GM21619 (cell line): ENCODE data around the gene KIRREL3.

Source experiments
- ATAC-seq: cut with Tn5 transposase; IDR thresholded peaks from one replicate; pipeline ENCODE4 v1.9.1; 2021; ENCODE audit not compliant: unreplicated experiment

Gene KIRREL3

DNA sequence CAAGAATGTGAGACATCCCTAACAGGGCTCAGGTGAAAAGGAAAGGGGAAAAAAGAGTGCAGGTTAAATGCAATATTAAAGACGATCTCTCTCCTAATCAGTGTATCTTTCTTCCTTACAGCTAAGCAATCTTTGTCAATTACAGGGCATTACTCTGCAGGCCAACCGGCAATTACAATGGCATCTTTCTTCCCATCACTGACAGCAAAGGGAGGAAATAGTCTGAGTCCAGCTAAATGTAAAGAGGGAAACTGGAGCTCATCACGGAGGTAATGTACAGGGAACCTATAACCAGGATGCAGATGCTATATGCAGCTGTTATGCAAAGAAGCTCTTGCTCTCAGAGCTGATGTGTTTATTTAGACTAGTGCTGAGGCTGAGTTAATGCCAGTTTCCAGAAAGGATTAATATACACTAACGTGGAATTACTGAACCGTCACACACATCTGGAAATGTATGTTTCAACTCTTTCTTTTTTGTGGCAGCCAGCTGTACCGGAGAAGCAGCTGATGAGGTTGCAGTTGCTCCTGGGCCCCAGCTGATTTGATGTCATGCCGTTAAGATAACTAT, 121.6 kb downstream of the KIRREL3 start:
- ATAC-seq = no peak

DNA sequence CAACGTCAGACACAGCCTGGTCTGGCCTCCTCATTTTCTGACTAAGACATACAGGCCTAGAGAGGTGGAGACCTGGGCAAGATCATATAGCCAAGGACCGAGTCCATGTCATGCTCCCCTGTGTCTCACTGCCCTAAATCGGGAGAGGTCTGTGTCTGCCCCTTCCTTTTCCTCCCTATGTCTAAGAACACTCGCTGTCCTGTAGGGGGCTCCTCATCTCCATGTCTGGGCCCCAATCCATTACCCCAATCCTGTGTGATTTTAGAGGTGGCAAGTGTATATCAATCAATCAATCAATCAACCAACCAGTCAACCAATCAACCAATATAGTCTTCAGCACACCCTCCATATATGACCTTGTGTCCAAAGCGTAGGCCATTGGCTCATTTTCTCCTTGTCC, 125.7 kb downstream of the KIRREL3 start:
- no peak for ATAC-seq

DNA sequence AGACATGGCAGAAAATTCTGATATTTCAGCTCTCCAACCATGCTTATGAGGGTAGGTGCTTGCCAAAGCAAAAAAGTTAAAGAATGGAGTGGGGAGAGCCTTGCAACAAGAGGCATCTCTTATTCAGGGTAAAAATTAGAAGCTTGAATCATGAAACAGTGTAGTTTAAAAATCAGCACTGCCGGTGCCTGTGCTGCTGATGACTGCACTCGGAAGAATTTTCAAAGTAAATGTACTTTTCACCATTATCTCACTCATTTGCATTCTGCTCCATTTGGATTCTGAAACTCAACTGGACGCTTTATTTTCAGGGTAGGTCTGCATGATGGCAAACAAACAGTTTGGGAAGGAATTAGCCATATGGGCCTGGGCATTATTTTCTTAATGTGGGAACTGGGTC, 126.3 kb downstream of the KIRREL3 start:
- no peak for ATAC-seq

DNA sequence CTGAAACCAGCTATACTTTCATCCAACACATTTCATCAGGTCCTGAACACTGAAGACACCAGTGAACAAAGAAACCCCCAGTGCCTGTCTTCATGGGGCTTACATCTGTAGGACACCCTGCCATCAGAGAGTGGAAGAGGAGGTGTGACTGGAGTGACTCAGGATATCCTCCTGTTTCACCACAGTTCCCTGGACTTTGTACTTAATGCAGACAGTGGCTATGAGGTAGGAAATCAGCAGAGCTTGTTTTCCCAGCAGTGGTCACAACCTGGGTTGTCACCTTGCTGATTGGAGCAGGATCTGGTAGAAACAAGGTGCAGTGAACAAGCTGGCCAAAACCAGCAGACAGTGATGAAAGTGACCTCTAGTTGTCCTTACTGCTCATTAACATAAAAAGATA, 128.8 kb downstream of the KIRREL3 start:
- ATAC-seq = no peak

DNA sequence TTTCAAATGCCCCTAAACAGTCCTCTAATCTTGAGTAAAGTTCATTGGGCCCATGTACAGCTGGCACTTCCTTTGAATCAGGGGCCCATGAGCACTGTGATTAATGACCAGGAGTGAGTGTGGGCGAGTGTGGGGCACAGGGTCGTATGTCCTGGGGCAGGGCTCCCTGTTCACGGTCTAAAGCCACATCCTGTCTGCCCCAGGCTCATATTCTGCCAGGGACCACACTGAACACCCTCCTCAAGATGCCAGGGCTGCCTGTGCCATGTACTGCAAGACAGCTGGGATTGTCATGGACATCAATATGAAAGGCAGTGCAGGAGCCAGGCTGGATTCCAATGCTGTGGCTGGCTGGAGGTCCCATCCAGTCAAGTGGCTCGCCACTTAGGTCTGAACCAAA, 130.5 kb downstream of the KIRREL3 start:
- ATAC-seq = no peak

DNA sequence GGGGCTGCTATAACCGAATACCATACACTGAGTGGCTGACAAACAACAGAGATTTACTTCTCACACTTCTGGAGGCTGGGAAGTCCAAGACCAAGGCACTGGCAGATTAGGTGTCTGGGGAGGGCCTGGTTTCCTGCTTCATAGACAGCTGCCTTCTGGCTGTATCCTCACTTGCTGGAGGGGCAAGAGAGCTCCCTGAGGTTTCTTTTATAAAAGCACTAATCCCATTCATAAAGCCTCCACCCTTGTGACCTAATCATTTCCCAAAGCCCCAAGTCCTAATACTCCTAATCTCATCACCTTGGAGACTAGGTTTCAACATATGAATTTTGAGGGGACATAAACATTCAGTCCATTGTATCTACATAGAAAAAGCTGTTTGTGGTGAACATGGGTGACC, 131.8 kb downstream of the KIRREL3 start:
- no peak for ATAC-seq

DNA sequence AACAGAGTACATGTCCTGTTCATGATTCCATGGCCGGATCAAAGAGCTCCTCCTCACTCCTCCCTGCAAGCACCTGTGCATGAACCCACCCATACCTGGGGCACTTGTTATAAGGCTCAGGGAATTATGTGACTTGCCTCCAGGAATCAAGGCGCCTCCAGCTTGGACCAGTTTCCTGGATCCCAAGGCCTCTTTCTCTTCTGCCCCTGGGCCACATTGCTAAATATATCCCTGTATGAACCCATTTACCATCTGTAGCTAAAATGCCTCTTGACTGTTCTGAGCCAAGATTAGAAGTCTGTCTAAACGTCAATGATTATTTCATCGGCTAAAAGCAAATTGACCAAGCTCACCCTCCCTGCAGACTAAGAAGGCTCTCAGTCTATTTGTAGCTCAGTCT, 135.6 kb downstream of the KIRREL3 start:
- ATAC-seq = no peak

DNA sequence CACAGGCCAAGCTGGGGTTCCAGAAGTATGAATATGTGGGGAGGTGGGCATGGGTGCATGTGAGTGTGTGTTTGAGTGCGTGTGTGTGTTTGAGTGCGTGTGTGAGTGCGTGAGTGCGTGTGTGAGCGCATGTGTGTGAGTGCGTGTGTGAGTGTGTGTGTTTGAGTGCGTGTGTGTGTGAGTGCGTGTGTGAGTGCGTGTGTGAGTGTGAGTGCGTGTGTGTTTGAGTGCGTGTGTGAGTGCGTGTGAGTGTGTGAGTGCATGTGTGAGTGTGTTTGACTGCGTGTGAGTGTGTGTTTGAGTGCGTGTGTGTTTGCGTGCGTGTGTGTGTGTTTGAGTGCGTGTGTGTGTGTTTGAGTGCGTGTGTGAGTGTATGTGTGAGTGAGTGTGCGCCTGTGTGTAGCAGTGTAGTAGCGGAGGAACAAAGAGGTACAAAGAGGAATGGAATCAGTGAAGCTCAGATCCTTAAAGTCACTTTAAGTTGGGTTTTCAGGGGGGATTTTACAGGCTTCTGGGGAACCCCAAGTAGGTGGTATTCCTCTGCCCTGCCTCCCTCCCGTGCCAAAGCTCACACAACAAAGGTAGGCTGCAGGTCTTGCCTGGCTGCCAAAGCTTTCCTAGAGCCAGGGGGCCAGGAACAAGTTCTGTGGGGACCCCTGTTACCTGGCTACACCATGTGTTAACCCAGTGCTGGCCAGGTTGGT, 137.1 kb downstream of the KIRREL3 start:
- no peak for ATAC-seq

DNA sequence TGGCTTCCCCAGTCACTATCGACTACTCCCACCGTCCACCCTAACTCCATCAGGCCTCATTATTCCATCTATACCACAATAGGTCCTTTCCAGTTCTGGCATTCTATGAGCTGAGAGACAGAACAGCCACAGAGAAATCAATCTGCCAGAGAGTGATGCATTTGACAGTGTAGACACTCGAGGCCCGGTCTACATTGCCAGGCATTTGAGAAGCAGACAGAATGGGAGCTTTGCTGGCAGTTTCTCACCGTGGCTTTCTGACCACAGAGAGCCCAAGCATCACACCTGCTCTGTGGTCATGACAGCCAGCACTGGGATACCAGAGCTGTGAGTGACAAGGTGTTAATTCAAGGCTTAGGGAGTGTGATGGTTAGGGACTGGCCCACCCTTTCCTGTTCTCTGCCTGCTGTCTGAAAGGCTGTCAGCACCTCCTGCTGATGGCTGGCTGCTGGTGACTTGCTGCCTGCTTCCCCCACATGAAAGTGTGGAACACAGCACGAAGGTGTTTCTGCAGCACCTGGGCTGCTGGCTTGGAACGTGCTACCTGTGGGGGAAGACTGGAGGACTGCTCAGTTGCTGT, 137.8 kb downstream of the KIRREL3 start:
- peak; percentile 77 for ATAC-seq

DNA sequence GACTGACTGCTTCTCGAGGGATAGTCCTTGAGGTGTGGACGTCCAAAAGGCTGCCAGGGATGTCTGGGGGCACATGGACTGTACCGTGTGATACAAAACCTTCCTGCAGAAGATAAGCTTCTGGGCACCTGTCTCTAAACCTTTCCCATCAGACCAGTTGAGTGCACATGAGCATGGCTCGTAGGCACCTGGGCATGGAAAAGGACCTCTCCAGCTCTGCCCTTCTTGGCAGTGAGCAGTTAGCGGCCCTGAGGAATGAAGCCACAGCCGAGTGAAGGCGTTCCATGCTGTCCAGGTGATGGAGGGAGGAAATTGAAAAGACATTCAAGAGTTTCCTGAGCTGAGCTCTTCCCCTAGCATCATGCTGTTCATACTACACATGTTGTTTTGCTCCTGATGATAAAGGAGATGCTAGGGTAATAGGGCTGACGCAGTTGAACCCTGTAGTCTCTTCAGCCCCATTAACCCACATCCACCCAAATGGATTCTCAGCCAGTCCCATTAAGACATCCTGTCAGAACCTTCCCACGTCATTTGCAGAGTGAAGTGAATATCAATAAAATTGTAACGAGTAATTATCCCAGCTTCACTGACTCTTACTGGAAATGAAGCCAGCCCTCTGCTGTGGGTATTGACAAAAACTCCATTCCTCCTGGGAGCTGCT, 138.6 kb downstream of the KIRREL3 start:
- no peak for ATAC-seq

DNA sequence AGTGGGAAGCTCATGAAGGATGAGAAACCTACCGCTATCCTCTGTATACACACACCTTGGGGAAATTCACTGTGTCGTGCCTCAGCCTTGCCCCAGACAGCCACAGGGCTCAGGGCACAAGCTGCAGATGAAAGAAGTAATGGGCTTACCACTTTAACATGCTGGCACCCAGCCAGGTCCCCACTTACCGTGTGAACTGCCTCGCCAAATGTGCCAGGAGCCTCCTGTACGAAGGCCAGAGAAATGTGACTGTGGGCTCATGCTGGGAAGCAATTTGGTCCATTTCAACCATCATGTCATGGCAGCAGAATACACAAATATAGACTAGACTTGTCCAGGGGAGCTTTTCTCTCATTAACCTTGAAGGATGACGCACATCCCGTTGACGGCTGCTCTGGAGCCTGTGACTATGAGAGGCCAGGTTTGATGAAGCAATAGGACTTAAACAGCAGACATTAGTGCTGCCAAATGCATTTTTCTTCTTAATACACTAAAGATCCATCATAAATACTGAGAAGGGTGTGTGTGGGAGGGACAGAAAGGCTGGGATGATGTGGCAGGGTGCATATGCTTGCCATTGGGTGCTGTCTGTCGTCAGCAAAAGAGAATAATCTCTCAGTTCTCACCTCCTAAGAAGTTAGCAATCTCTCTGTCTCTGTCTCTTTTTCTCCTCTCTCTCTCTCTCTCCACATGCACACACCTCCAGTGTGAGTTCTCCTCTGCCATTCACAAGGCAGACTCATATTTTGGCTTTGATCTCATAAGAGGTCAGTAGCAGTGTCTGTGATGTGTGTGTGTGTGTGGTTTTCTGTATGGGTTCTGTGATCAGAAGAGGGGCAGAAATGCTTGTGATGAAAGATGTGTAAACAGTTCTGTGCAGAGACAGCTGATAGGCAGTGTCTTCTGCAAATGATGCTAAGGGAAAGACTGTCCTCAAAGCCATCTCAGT, 142.4 kb downstream of the KIRREL3 start:
- ATAC-seq = no peak

DNA sequence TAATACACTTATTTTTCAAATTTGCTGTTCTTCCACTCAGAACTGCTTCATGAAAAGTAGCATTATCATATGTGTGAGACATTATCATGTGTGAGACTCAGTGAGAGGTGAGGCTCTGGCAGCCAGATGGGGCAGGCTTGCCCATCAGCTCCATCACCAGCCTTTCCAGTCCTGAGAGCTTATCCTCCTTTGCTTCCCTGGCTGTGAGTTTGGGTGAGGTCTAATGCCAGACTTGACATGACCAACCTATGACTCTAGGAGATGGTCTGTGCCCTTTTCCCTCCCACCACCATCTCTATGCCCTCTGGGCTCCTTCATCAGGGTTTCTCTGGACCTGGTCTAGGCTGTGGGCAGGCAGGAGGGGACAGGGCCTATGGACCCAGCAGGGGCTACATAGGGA, 145.0 kb downstream of the KIRREL3 start:
- no peak for ATAC-seq

DNA sequence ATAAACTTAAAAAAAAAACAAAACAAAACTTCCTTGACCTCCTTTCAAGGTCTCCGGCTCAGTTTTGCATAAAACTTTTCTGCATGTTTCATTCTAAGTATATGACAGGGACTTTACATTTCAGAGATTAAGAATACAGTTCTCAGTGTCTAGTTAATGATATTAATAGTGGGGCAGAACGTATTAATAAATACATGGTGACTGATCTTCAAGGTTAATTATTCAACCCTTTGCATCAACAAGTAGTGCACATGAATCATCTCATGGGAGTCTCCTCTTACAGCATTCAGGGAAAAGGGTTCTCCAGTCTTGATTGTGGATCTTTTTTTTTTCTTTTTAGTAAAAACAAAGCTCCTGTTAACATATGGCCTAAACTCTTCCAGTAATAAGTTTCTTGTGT, 146.8 kb downstream of the KIRREL3 start:
- ATAC-seq = peak; percentile 89

DNA sequence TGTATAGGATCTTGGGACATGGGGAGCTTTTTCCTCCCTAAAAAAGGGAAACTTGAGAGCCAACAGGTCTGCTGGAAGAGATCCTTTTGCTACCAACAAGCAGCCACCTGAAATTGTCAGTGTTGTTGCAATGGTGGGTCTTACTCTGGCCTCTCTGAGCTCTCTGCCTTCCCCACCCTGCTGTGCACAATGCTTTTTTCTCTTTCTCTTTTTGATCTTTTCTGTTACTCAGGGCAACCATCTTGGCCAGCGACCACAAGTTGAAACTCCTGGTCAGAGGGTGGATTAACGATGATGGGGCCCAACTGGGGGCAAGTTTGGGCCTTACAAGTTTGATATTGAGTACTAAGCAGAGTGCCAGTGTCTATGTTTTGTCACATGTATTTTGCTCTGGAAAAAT, 155.8 kb downstream of the KIRREL3 start:
- ATAC-seq = no peak

DNA sequence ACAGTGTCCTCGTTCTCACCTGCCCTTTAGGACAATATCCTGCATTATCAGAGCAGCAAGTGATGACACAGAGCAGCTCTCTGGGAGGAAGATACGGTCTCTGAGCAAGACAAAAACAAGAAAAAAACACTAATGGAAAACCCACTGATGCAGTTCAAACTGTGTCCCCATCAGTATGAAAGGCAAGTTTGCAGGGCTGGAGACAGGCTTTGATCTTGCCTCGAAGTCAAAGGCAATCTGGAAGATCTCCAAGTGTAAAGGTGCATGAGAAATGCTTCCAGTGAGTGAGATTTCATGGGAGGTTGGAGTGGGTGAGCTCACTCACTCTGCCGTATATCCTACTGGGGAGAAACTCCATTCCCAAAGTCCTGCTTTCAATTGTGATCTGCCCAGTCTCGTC, 157.5 kb downstream of the KIRREL3 start:
- ATAC-seq = no peak

DNA sequence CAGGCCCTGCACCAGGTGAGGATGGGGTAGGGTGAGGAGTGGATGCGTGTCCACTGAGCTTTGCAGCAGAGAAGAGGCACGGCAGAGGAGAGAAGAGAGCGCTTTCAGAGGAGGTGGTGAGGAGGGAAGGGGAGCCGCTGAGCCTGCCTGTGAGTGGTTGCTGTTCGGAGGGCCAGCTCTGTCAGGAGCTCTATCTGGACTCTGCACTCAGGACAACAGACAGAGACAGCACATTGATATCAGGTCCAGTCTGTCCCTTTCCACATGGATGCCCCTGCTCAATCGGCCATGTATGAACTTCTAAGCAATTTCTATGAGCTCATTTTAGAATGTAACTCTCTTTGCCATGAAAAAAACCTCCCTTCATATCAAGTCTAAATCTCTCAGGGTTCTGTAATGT, 158.6 kb downstream of the KIRREL3 start:
- ATAC-seq = no peak

DNA sequence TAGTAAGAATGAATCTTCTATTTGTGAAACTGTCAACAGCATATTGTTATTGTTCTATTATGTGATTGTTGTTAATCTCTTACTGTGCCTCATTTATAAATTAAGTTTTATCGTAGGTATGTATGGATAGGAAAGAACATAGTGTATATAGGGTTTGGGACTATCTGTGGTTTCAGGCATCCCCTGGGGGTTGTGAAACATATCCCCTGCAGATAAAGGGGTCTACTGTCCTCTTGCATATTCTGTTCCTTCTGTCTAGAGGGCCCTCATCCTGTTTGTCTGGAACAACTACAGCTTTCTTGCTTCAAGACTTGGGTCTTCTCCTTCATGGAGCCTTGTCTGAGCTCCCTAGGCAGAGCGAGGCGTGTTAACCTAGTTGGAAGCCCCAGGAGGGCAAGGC, 159.6 kb downstream of the KIRREL3 start:
- no peak for ATAC-seq

DNA sequence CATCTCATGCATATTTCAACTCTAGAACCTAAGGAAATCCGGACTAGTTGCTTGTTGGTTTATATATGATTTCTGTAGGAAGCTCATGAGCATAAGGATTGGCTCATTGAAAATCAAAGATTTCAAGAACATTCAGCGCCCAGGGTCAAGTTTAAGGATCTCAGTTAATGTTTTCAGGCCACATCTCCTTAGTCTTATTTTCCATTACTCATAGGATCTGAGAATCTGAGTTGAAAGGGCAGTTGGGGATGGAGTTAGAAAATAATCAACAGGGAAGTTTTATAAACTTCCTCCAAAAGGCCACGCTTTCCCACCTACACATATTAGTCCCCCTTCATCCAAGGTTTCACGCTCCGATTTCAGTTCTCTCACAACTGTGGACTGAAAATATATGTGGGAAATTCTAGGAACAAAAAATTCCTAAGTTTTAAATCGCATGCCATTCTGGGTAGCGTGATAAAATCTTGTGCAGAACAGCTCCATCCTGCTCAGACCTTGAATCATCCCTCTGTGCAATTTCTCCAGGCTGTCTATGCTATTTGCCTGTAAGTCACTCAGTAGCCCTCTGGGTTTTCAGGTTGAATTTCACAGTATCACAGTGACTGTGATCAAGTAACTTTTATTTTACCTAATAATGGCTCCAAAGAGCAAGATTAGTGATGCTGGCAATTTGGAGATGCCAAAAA, 160.2 kb downstream of the KIRREL3 start:
- no peak for ATAC-seq

DNA sequence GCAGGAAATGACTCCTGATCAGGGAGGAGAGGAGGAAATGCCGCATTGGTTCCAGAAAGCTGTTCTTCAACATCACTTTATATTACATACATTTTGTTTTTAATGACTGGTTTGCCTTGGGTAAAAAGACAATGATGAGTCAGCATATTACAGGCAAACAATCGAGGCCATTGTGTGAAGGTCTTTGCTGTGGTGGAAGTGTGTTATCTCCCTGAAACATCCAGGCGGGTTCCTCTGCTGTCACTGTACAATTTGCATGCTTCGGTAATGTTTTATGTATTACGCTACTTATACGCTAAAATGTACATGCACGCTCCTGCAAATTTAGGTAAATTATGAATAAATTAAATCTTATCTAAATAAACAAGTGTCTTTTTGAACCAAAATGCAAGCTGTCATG, 161.1 kb downstream of the KIRREL3 start:
- no peak for ATAC-seq

DNA sequence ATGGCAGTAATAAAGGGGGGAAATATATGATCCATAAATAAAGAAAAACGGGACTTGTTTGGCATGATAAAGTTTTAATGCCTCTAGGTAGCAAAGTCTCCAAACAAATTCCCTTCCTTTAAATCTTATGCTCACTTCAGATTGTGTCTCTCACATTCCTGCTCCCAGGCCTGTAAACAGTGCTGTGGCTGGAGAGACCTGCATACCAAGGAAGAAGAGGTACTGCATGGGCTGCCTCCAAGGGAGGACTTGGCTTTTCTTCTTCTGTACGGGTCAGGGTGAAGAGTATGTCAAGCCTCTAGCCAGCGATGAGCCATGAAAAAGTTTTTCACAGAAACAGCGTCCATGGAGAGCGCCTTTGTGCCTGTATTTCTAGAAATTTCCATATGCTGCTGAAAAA, 161.8 kb downstream of the KIRREL3 start:
- ATAC-seq = no peak

DNA sequence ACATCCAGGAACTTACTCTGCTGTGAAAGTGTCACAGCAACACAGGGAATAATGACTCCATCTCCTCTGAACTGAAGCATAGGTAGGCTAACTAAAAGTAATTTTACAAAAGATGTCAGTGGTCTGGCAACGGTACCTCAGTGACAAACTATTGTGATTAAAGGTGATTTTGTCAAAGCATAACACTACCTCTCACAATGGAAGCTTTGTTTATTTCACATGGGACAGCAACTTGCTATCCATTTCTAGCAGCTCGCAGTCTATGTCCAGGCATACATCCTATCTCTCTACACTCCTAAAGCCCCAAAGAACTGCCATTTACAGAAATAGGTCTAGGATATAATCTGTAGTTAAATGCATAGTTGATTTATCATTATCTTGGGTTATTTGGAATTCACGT, 163.0 kb downstream of the KIRREL3 start:
- no peak for ATAC-seq
